HepG2 (cell line): ENCODE results near the gene ADGRD1. TPM values are rescaled to one million over a fixed set of nuclear protein-coding genes. Genes with fewer than 3 reads are reported as not detected.
A peak's percentile ranks its signal among the peaks of the same experiment; 100 is the strongest.

ENCODE experiments used
- BHLHE40 ChIP-seq: IDR thresholded peaks from 2 replicates; pipeline ENCODE4 v1.6.1; 2011; ENCODE audit warnings: low read length, improper control_type of control experiment
- ETV5 ChIP-seq: IDR thresholded peaks from 2 replicates; pipeline ENCODE4 v1.6.1; 2018; ENCODE audit warnings: missing biosample characterization, missing genetic modification reagents, inconsistent platforms, borderline replicate concordance
- GABPB1 ChIP-seq: IDR thresholded peaks from 2 replicates; pipeline ENCODE4 v1.6.1; 2016; ENCODE audit warnings: mild to moderate bottlenecking, missing genetic modification reagents, moderate library complexity, missing compliant biosample characterization
- GZF1 ChIP-seq: sonication (generic); formaldehyde crosslinking; IDR thresholded peaks from 2 replicates; pipeline ENCODE4 v1.5.1; 2020; ENCODE audit warnings: mild to moderate bottlenecking, missing genetic modification reagents
- HDAC1 ChIP-seq: sonication (generic); formaldehyde crosslinking; IDR thresholded peaks from 2 replicates; pipeline ENCODE4 v1.5.1; 2020; ENCODE audit warnings: mild to moderate bottlenecking, missing genetic modification reagents
- MTF2 ChIP-seq: sonication (generic); formaldehyde crosslinking; IDR thresholded peaks from 2 replicates; pipeline ENCODE4 v1.5.0; 2020; ENCODE audit warnings: missing genetic modification reagents, borderline replicate concordance
- RFX3 ChIP-seq: IDR thresholded peaks from 2 replicates; pipeline ENCODE4 v1.6.1; 2016; ENCODE audit warnings: missing biosample characterization, missing genetic modification reagents
- TRAFD1 ChIP-seq: sonication (generic); formaldehyde crosslinking; IDR thresholded peaks from 2 replicates; pipeline ENCODE4 v1.5.1; 2020; ENCODE audit warnings: missing genetic modification reagents, mild to moderate bottlenecking, borderline replicate concordance
- ZFP41 ChIP-seq: sonication (generic); formaldehyde crosslinking; IDR thresholded peaks from 2 replicates; pipeline ENCODE4 v1.4.0; 2020; ENCODE audit warnings: mild to moderate bottlenecking, missing genetic modification reagents, borderline replicate concordance
- ZSCAN30 ChIP-seq: sonication (generic); formaldehyde crosslinking; IDR thresholded peaks from 2 replicates; pipeline ENCODE4 v1.5.0; 2020; ENCODE audit warnings: mild to moderate bottlenecking, missing genetic modification reagents
- polyA plus RNA-seq, 8 experiments: library from polyadenylated mRNA; depleted of rRNA in 3 of 8; stranded (reverse) in 7 of 8; unstranded in 1 of 8; fragments of >200 nt; fragmentation: Illumina TruSeq in 4 of 8; extraction: Trizol in 4 of 8; gene quantifications; 2 replicates each; pipeline versions ENCODE4 v1.2.1 to v1.2.3, GENCODE V29; 2011 to 2016; ENCODE audit warnings: low read depth in 4 of 8, missing spikeins in 1 of 8, mixed read lengths in 1 of 8; ENCODE audit not compliant: insufficient read depth in 1 of 8
- total RNA-seq, 5 experiments: library from RNA; depleted of rRNA; stranded (reverse); fragments of >200 nt; fragmentation: Illumina TruSeq; extraction: Trizol; gene quantifications; 2 replicates each; pipeline ENCODE4 v1.2.3, GENCODE V29; 2016; ENCODE audit warnings: low read depth in 1 of 5
- TF ChIP-seq, protein P1 (sequence below): sonication (generic); formaldehyde crosslinking; IDR thresholded peaks from 2 replicates; pipeline ENCODE4 v1.4.0; 2020; ENCODE audit warnings: missing genetic modification reagents
- TF ChIP-seq, protein P2 (sequence below): sonication (generic); formaldehyde crosslinking; IDR thresholded peaks from 2 replicates; pipeline ENCODE4 v1.4.0; 2020; ENCODE audit warnings: mild to moderate bottlenecking, low read depth, missing genetic modification reagents
- TF ChIP-seq, protein P3 (sequence below): sonication (generic); formaldehyde crosslinking; IDR thresholded peaks from 2 replicates; pipeline ENCODE4 v1.4.0; 2020; ENCODE audit warnings: missing genetic modification reagents
- TF ChIP-seq, protein P4 (sequence below): sonication (generic); formaldehyde crosslinking; IDR thresholded peaks from 2 replicates; pipeline ENCODE4 v1.5.1; 2020; ENCODE audit warnings: mild to moderate bottlenecking, missing genetic modification reagents, borderline replicate concordance

The ADGRD1 gene
- total and polyA plus RNA-seq, 2 of the 13 experiments (the other 11 are each of a cell fraction or from before 2014, with no cell fraction given): 0.46 to 12.4 TPM

DNA sequence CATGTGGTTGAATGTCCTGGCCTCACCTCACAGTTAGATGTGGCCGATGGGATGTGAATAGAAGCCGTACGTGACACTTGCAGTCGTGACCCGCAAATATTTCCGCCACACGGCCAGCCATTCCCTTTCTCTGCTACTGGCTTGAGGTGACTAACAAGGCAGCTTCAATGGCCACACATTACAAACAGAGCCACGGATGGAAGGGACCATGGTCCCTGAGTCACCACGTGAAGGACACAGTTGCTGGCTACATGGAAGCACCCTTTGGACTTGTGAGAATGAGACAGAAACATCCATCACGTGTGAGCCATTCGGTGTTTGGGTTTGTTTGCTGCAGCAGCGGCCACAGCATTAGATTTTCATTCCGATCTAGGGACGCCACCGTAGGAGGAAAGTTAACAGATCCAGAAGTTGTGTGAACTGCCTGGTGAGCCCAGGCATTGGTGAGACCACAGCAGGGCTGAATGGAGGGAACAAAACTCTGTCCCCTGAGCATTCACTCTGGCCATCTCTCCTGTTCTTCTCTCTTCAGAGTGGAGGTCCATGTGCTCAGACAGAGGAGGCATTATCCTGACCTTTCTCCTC is 33.5 kb upstream of the ADGRD1 start (continued):
- TF ChIP-seq, protein P1, sequence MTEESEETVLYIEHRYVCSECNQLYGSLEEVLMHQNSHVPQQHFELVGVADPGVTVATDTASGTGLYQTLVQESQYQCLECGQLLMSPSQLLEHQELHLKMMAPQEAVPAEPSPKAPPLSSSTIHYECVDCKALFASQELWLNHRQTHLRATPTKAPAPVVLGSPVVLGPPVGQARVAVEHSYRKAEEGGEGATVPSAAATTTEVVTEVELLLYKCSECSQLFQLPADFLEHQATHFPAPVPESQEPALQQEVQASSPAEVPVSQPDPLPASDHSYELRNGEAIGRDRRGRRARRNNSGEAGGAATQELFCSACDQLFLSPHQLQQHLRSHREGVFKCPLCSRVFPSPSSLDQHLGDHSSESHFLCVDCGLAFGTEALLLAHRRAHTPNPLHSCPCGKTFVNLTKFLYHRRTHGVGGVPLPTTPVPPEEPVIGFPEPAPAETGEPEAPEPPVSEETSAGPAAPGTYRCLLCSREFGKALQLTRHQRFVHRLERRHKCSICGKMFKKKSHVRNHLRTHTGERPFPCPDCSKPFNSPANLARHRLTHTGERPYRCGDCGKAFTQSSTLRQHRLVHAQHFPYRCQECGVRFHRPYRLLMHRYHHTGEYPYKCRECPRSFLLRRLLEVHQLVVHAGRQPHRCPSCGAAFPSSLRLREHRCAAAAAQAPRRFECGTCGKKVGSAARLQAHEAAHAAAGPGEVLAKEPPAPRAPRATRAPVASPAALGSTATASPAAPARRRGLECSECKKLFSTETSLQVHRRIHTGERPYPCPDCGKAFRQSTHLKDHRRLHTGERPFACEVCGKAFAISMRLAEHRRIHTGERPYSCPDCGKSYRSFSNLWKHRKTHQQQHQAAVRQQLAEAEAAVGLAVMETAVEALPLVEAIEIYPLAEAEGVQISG (CRISPR knock-in tag): peak; percentile 68
- TF ChIP-seq, protein P2, sequence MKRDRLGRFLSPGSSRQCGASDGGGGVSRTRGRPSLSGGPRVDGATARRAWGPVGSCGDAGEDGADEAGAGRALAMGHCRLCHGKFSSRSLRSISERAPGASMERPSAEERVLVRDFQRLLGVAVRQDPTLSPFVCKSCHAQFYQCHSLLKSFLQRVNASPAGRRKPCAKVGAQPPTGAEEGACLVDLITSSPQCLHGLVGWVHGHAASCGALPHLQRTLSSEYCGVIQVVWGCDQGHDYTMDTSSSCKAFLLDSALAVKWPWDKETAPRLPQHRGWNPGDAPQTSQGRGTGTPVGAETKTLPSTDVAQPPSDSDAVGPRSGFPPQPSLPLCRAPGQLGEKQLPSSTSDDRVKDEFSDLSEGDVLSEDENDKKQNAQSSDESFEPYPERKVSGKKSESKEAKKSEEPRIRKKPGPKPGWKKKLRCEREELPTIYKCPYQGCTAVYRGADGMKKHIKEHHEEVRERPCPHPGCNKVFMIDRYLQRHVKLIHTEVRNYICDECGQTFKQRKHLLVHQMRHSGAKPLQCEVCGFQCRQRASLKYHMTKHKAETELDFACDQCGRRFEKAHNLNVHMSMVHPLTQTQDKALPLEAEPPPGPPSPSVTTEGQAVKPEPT: peak; percentile 83; the same call in 1 of the 2 replicates
- TF ChIP-seq BHLHE40 (peak; percentile 97), MTF2 (CRISPR knock-in tag) (no peak), TRAFD1 (peak; percentile 67), ETV5 (CRISPR knock-in tag) (peak; percentile 52; the same call in 1 of the 2 replicates), RFX3 (CRISPR knock-in tag) (0 out of 2 replicates have a peak, but pooled peaks have one; percentile 6), GZF1 (CRISPR knock-in tag) (0 out of 2 replicates have a peak, but pooled peaks have one; percentile 54), GABPB1 (peak; percentile 40), HDAC1 (CRISPR knock-in tag) (peak; percentile 72), ZSCAN30 (CRISPR knock-in tag) (no peak), ZFP41 (0 out of 2 replicates have a peak, but pooled peaks have one; percentile 53)
- TF ChIP-seq, protein P3, sequence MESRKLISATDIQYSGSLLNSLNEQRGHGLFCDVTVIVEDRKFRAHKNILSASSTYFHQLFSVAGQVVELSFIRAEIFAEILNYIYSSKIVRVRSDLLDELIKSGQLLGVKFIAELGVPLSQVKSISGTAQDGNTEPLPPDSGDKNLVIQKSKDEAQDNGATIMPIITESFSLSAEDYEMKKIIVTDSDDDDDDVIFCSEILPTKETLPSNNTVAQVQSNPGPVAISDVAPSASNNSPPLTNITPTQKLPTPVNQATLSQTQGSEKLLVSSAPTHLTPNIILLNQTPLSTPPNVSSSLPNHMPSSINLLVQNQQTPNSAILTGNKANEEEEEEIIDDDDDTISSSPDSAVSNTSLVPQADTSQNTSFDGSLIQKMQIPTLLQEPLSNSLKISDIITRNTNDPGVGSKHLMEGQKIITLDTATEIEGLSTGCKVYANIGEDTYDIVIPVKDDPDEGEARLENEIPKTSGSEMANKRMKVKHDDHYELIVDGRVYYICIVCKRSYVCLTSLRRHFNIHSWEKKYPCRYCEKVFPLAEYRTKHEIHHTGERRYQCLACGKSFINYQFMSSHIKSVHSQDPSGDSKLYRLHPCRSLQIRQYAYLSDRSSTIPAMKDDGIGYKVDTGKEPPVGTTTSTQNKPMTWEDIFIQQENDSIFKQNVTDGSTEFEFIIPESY (CRISPR knock-in tag): peak; percentile 92
- TF ChIP-seq, protein P4, sequence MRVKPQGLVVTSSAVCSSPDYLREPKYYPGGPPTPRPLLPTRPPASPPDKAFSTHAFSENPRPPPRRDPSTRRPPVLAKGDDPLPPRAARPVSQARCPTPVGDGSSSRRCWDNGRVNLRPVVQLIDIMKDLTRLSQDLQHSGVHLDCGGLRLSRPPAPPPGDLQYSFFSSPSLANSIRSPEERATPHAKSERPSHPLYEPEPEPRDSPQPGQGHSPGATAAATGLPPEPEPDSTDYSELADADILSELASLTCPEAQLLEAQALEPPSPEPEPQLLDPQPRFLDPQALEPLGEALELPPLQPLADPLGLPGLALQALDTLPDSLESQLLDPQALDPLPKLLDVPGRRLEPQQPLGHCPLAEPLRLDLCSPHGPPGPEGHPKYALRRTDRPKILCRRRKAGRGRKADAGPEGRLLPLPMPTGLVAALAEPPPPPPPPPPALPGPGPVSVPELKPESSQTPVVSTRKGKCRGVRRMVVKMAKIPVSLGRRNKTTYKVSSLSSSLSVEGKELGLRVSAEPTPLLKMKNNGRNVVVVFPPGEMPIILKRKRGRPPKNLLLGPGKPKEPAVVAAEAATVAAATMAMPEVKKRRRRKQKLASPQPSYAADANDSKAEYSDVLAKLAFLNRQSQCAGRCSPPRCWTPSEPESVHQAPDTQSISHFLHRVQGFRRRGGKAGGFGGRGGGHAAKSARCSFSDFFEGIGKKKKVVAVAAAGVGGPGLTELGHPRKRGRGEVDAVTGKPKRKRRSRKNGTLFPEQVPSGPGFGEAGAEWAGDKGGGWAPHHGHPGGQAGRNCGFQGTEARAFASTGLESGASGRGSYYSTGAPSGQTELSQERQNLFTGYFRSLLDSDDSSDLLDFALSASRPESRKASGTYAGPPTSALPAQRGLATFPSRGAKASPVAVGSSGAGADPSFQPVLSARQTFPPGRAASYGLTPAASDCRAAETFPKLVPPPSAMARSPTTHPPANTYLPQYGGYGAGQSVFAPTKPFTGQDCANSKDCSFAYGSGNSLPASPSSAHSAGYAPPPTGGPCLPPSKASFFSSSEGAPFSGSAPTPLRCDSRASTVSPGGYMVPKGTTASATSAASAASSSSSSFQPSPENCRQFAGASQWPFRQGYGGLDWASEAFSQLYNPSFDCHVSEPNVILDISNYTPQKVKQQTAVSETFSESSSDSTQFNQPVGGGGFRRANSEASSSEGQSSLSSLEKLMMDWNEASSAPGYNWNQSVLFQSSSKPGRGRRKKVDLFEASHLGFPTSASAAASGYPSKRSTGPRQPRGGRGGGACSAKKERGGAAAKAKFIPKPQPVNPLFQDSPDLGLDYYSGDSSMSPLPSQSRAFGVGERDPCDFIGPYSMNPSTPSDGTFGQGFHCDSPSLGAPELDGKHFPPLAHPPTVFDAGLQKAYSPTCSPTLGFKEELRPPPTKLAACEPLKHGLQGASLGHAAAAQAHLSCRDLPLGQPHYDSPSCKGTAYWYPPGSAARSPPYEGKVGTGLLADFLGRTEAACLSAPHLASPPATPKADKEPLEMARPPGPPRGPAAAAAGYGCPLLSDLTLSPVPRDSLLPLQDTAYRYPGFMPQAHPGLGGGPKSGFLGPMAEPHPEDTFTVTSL (CRISPR knock-in tag): peak; percentile 43; the same call in 1 of the 2 replicates
